ENCODE measurements around the gene DFFB. TPM values are rescaled to one million over a fixed set of nuclear protein-coding genes. Genes with fewer than 3 reads are reported as not detected.

The DFFB gene
- polyA plus RNA-seq, 1 donor: 4.6 TPM

DNA sequence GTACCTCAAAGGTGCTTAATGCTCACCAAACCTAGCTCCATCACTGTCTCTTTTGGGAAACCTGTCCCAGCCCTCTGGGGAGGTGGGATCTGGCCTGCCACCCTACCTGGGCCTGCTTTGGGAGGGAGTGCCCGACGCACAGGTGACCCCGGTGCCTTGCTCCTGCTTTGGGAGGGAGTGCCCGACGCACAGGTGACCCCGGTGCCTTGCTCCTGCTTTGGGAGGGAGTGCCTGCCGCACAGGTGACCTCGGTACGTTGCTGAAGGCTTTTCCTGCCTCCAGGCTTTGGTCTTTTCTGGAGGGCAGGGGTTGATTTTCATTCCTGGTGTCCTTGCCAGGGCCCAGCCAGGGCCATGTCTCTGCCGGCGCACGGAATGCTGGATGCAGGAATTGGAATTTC, 68.0 kb downstream of the DFFB start:
- DNase-seq (ENCODE audit: low read depth): no peak

DNA sequence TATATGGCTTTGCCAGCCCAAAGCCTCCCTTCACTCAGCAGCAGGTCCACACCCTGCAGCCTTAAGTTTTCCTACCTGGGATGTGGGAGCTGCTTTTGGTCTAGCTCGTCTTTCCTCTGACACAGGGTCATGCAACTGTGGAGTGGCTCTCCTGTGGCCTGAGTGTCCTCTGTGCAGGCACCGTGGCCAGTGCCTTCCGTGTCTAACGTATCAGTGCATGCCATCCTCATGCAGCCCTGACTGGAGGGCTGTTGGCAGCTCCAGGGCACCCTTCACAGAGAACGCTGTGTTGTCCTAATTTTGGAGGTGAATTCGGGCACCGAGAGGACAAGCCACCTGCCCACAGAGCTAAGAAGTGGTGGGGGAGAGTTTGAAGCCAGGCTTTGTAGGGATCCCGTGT, 68.5 kb downstream of the DFFB start:
- DNase-seq (ENCODE audit: low read depth): no peak

DNA sequence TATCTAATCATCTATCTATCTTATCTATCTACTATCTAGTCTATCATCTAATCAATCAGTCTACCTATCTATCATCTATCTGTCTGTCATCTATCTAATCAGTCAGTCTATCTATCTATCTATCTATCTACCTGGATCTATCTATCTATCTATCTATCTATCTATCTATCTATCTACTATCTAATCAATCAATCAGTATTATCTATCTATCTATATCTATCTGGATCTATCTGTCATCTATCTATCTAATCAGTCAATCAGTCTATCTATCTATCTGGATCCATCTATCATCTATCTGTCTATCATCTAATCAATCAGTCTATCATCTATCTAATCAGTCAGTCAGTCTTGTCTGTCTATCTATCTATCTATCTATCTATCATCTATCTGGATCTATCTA, 69.7 kb downstream of the DFFB start:
- no peak for DNase-seq (ENCODE audit: low read depth)

DNA sequence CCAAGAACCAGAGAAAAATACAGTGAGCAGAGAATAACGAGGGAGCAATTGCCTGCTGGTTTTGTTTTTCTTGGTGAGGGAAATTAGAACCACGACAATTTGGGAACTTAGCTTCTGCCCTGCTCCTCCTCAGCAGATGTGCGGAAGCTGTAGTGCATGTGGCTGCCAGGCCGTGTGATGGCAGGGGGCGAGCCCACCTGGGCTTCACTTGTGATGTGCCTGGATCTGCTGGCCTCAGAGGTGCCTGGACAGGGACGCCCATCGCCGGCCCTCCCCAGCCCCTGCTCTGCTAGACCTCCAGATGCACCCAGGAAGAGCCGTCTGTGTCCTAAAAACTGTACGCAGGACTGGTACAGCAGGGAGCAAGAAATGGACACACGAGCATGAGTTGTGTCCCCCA, 71.3 kb downstream of the DFFB start:
- DNase-seq (ENCODE audit: low read depth): no peak

DNA sequence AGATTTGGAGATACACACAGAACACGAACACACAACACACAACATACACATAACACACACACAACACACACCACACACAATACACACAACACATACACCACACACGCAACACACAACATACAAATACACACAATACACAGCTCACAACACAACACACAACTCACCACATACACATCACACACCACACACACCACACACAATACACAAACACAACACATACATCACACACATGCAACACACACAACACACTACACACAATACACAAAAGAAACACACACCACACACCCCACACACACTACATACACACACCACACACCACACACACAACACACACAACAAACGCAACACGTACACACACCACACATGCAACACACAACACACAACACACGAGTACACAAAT, 71.8 kb downstream of the DFFB start:
- DNase-seq (ENCODE audit: low read depth): no peak

DNA sequence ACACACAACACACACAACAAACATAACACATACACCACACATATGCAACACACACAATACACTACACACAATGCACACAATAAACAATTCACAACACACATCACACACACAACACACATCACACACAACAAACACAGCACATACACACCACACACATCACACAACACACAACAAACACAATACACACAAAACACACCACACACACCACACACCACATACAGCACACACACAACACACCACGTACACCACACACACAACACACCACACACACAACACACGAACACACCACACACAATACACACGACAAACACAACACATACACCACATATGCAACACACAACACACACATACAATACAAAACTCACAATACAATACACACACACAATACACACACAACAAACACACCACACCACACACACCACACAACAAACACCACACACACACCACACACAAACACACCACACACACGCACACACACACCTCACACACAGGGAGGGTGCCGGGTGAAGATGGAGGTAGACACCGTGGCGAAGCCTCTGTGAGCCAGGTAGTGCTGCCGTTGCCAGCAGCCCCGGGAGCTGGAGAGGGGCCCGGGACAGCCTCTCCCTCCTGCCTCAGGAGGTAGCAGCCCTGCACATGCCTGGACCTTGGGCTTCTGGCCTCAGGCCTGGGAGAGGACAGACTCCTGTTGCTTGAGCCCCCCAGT, 73.2 kb downstream of the DFFB start:
- DNase-seq (ENCODE audit: low read depth): no peak

DNA sequence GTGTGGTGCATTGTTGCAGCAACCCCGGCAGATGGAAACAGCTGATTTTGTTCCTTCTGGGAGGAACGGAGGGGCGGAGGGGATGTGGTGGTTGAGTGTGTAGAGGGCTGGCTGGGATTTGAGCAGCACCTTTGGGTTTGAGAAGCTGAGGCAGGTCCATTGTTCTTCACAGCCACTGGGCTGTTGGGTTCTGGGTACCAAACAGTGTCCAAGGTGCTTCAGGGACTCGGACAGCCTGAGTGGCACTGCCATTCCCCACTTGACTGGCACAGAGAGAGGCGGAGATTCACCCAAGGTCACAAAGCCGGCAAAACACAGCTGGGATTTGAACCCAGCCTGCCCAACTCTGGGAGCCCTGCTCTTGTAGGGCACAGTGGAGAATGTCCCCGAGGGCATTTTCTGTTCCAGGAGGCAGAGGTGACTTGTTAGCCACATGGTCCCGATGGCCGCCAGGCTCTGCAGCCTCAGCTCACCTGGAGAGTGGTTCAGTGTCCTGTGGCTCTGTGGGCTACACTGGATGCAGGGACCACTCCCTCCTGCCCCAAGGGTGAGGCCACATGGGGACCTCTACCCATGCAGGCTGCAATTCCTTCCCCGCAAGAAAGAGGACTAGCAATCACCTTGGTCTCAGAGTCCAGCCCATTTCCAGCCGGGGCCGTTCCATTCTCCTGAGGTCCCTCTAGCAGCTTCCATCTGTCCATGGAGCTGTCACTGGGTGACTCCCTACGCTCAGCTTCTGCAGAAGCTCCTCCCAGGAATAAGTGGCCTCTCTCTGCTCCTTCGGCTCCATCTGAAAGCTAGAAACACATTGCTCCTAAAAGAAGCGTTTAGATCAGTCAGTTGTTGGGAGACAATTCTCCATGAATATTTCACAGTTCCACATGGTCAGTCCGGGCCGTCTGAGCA, 74.0 kb downstream of the DFFB start:
- DNase-seq (ENCODE audit: low read depth): no peak

DNA sequence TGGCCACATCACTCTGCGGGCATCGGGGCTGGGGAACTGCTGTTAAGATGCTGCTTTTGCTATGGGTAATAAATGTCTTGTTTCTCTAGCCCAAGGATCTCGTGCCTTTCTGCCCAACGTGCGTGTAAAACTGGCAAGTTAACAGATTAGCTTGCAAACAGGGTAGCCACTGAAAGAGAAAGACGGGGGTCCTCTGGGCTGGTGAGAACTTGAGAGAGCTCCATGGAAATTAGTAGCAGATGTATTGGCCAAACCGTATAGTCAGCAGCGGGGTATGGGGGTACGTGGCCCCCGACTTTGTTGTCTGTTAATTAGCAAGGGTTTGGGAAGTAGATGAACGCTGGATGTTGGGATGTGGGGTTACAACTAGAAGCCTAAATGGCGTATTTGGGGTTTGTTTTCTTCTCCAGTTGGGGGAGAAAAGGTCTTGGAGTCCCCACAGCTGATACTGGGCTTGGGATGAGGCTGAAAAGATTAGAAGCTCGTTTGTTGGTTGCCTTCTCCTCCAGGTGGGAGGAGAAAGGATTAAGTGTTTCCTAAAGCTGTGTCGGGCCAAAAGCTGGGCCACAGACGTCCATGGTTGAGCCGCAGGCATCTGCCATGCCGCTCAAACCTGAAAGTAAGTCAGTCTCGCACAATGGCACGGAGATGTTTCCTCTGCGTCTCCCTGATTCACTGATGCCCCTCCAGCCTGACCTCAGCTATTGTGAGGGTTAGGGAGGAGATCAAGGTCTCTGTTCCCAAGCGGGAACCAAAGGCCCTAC, 75.1 kb downstream of the DFFB start:
- no peak for DNase-seq (ENCODE audit: low read depth)

Other genes with a start within 250 kb of the DFFB start
- 10.2 TPM for gene MEGF6, start 246.0 kb upstream of the DFFB start, polyA plus RNA-seq (ENCODE audit: insufficient read length)
- 28.5 TPM for gene TPRG1L, start 232.5 kb upstream of the DFFB start, polyA plus RNA-seq (ENCODE audit: insufficient read length)
- gene WRAP73, start 207.4 kb upstream of the DFFB start, polyA plus RNA-seq (ENCODE audit: insufficient read length): 10.4 TPM
- 1.0 TPM for gene TP73, start 205.0 kb upstream of the DFFB start, polyA plus RNA-seq (ENCODE audit: insufficient read length)
- 0.19 TPM for gene CCDC27, start 105.0 kb upstream of the DFFB start, polyA plus RNA-seq (ENCODE audit: insufficient read length)
- 3.1 TPM for gene SMIM1, start 84.7 kb upstream of the DFFB start, polyA plus RNA-seq (ENCODE audit: insufficient read length)
- gene LRRC47, start 61.0 kb upstream of the DFFB start, polyA plus RNA-seq (ENCODE audit: insufficient read length): 49.1 TPM
- 19.7 TPM for gene CEP104, start 265 bp upstream of the DFFB start, polyA plus RNA-seq (ENCODE audit: insufficient read length)
- 14.7 TPM for gene C1orf174, start 42.8 kb downstream of the DFFB start, polyA plus RNA-seq (ENCODE audit: insufficient read length)

Measured in forelimb muscle (tissue), 1 donor.